GM23248 (cell line): Measurements from ENCODE around the gene SYT1. TPM values are rescaled to one million over a fixed set of nuclear protein-coding genes. Genes with fewer than 3 reads are reported as not detected.

Source experiments
- DNase-seq: peaks from one replicate; pipeline ENCODE4 v3.0.0-alpha.2; 2015
- H2AFZ ChIP-seq: fragments of 200-600 bp; sonication (generic); 2 replicates; pipeline ENCODE4 v1.6.1; 2016; ENCODE audit warnings: antibody characterized with exemption
- H3F3A ChIP-seq: fragments of 200-600 bp; sonication (generic); 2 replicates; pipeline ENCODE4 v1.6.1; 2016; ENCODE audit warnings: mild to moderate bottlenecking, antibody characterized with exemption, mixed run types; ENCODE audit not compliant: insufficient read depth
- H3K27ac ChIP-seq: fragments of 200-600 bp; sonication (generic); 2 replicates; pipeline ENCODE4 v1.5.1; 2016; ENCODE audit warnings: mild to moderate bottlenecking
- H3K27me3 ChIP-seq: fragments of 200-600 bp; sonication (generic); replicated peaks from 2 replicates; pipeline ENCODE4 v1.6.1; 2016; ENCODE audit warnings: mild to moderate bottlenecking; ENCODE audit not compliant: insufficient read depth
- H3K36me3 ChIP-seq: fragments of 200-600 bp; sonication (generic); 2 replicates; pipeline ENCODE4 v1.6.1; 2016; ENCODE audit warnings: low read depth, mild to moderate bottlenecking
- H3K4me1 ChIP-seq: fragments of 200-600 bp; sonication (generic); 2 replicates; pipeline ENCODE4 v1.6.1; 2016; ENCODE audit warnings: mild to moderate bottlenecking; ENCODE audit not compliant: insufficient read depth
- H3K4me2 ChIP-seq: fragments of 200-600 bp; sonication (generic); one replicate; pipeline ENCODE4 v1.6.1; 2016; ENCODE audit warnings: mild to moderate bottlenecking; ENCODE audit not compliant: unreplicated experiment
- H3K4me3 ChIP-seq: fragments of 200-600 bp; sonication (generic); 2 replicates; pipeline ENCODE4 v1.5.1; 2016; ENCODE audit warnings: mild to moderate bottlenecking
- H3K79me2 ChIP-seq: fragments of 200-600 bp; sonication (generic); 2 replicates; pipeline ENCODE4 v1.6.1; 2016; ENCODE audit warnings: mild to moderate bottlenecking; ENCODE audit not compliant: insufficient read depth
- H3K9ac ChIP-seq: fragments of 200-600 bp; sonication (generic); 2 replicates; pipeline ENCODE4 v1.6.1; 2016; ENCODE audit warnings: mild to moderate bottlenecking
- H3K9me2 ChIP-seq: fragments of 200-600 bp; sonication (generic); 2 replicates; pipeline ENCODE4 v1.6.1; 2016; ENCODE audit warnings: mixed run types, mild to moderate bottlenecking, moderate library complexity; ENCODE audit not compliant: insufficient read depth
- H3K9me3 ChIP-seq: fragments of 200-600 bp; sonication (generic); one replicate; pipeline ENCODE4 v1.6.1; 2017; ENCODE audit warnings: low read depth
- H4K20me1 ChIP-seq: fragments of 200-600 bp; sonication (generic); 2 replicates; pipeline ENCODE4 v1.6.0; 2016; ENCODE audit not compliant: insufficient read depth
- EZH2 ChIP-seq: fragments of 200-600 bp; sonication (generic); IDR thresholded peaks from 2 replicates; pipeline ENCODE4 v1.6.1; 2018; ENCODE audit warnings: antibody characterized with exemption, mild to moderate bottlenecking; ENCODE audit not compliant: insufficient read depth, poor library complexity, severe bottlenecking
- EZH2phosphoT487 ChIP-seq: fragments of 200-600 bp; sonication (generic); IDR thresholded peaks from 2 replicates; pipeline ENCODE4 v1.6.1; 2018; ENCODE audit warnings: antibody characterized with exemption, moderate library complexity, mild to moderate bottlenecking, low read depth; ENCODE audit not compliant: insufficient read depth
- WGBS, 2 experiments: methylation state at CpG; one replicate each; pipeline ENCODE4 v1.1.6; 2015 to 2017; ENCODE audit warnings: low lambda C conversion rate in 2 of 2, low coverage in 1 of 2; ENCODE audit errors: missing lambda C conversion rate in 2 of 2; 5-methylcytosine and 5-hydroxymethylcytosine counted together
- in situ Hi-C: fragments of 300-500 bp; cut with MboI; formaldehyde crosslinking; loops from 2 replicates; pipeline ENCODE4 v1.15.0; 2020
- polyA plus RNA-seq: library from polyadenylated mRNA; unstranded; fragments of >200 nt; fragmentation: Nextera tagmentation; extraction: Ambion mirVana; gene quantifications from 2 replicates; pipeline ENCODE4 v1.2.1, GENCODE V29; 2016
- total RNA-seq: library from RNA; depleted of rRNA; stranded (reverse); fragments of >200 nt; shearing (Covaris generic); gene quantifications from 2 replicates; pipeline ENCODE4 v1.2.3, GENCODE V29; 2014

Gene SYT1
- total and polyA plus RNA-seq, 2 experiments from 2014 or later = 1.7 to 2.4 TPM

DNA sequence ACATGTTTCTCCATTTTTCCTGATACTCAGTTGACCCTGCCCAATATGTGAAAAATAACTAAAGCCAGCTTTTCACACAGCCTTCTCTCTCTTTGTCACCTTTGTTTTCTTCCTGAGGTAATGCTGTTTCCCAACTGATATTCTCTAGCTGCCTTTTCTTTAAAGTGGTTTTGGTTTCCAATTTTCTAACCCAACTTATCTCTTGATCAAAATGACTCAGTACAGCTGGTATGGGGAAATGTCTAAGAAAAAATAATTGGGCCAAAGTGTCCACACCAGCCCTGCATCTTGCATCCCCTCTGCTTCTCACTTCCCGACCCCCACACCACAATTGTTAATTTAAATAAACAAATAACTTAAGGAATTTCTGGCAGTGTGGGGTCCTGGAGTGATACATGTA lies 193.8 kb downstream of the SYT1 start:
- H3K4me3 ChIP-seq = no peak overlapping the region
- H3K9me3 ChIP-seq = no peaks in the 10 kb centered on the region
- in situ Hi-C loops = no loop called here
- no peaks in the 10 kb centered on the region for H3K27me3 ChIP-seq
- no peak for TF ChIP-seq EZH2phosphoT487
- TF ChIP-seq EZH2 = no peak
- H3K36me3 ChIP-seq = no peaks in the 10 kb centered on the region
- no peak overlapping the region for H3K27ac ChIP-seq
- H3K4me1 ChIP-seq = peaks cover 29% of the 10 kb centered on the region
- peak overlapping the region; percentile 55 for H3K4me2 ChIP-seq
- H3K79me2 ChIP-seq = no peaks in the 10 kb centered on the region
- H2AFZ ChIP-seq = no peak overlapping the region
- no peaks in the 10 kb centered on the region; the same call in 1 of the 2 replicates for H3K9me2 ChIP-seq
- peak; percentile 50 for DNase-seq
- no peak overlapping the region for H3K9ac ChIP-seq
- no peaks in the 10 kb centered on the region for H4K20me1 ChIP-seq
- 31 to 46% methylated on average over 1 of the region's 1 CpG for WGBS, 2 experiments
- peaks cover 32% of the 10 kb centered on the region for H3F3A ChIP-seq

DNA sequence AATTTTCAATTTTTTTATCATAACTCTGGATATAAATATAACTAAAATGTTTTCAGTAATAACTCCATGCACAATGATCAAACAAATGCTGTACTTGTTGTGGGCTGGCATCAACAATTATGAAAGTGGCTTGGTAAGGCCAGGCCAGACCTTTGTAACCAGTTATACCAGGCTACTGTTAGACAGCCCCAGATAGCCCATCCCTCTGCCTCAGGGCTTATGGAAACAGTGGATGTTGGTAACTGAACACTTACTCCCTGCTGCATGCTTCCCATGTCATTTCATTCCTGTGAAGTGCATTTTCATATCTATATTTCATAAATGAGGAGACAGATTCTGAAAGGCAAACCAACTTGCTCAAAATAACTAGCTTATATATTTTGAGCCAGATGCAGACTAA lies 195.0 kb downstream of the SYT1 start:
- in situ Hi-C loops = no loop called here
- Histone ChIP-seq H3K9me2 (no peaks in the 10 kb centered on the region; the same call in 1 of the 2 replicates), H2AFZ (no peak overlapping the region), H3K9me3 (no peaks in the 10 kb centered on the region), H4K20me1 (no peaks in the 10 kb centered on the region), H3K4me1 (peaks cover 29% of the 10 kb centered on the region), H3K4me2 (no peak overlapping the region), H3K36me3 (no peaks in the 10 kb centered on the region), H3K9ac (no peak overlapping the region), H3K27me3 (no peaks in the 10 kb centered on the region), H3K4me3 (no peak overlapping the region), H3K27ac (no peak overlapping the region), H3F3A (peaks cover 32% of the 10 kb centered on the region), H3K79me2 (no peaks in the 10 kb centered on the region)
- DNase-seq = no peak
- no peak for TF ChIP-seq EZH2phosphoT487
- no peak for TF ChIP-seq EZH2

DNA sequence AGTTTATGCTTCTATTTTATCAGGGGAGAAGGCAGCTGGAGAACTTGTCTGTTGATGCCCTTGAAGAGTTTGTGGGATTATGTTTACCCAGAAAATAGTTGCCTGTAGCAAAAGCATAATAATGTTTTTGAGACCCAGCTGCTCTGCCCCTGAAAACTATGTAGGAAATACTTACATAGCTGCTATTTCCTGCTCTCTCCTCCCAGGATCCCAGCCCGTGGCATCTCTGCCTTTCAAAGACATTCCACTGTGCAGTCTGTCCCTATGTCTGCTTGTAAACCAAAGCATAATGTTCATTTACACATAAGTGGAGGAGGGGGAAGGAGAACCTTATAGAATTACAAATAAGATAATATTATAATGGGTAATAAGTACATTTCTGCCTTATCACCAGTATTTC lies 198.7 kb downstream of the SYT1 start:
- Histone ChIP-seq H3F3A (peaks cover under 1% of the 10 kb centered on the region; the same call in 1 of the 2 replicates), H3K4me3 (no peak overlapping the region), H3K4me2 (no peak overlapping the region), H3K27me3 (no peaks in the 10 kb centered on the region), H3K9ac (no peak overlapping the region), H3K4me1 (peaks cover 3% of the 10 kb centered on the region), H3K79me2 (no peaks in the 10 kb centered on the region), H3K9me2 (no peaks in the 10 kb centered on the region; the same call in 1 of the 2 replicates), H3K9me3 (no peaks in the 10 kb centered on the region), H3K27ac (no peak overlapping the region), H2AFZ (no peak overlapping the region), H3K36me3 (no peaks in the 10 kb centered on the region), H4K20me1 (no peaks in the 10 kb centered on the region)
- in situ Hi-C loops = no loop called here
- WGBS, 2 experiments = 45 to 54% methylated on average over 1 of the region's 1 CpG
- no peak for TF ChIP-seq EZH2
- no peak for TF ChIP-seq EZH2phosphoT487
- no peak for DNase-seq

DNA sequence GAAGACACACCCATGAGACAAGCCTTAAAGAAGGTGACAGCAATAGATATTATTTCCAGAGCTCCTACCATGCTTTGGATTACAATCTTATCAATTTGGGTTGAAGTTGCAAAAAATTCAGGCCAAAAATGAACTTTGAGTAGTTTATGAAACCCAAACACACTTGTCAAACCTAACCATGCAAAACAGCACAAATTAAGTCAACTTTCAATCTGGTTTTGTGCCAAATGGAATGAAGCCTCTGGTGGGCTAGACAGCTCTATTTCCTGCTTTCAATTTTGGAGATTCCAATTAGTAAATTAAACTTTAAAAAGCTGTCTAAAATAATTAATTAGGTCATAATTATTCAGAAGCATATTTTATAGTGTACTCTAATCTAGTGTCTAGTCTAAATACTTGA lies 203.4 kb downstream of the SYT1 start:
- H3K4me2 ChIP-seq = no peak overlapping the region
- H3K4me3 ChIP-seq = no peak overlapping the region
- no peaks in the 10 kb centered on the region for H3K27me3 ChIP-seq
- no peaks in the 10 kb centered on the region for H3K4me1 ChIP-seq
- no peaks in the 10 kb centered on the region for H4K20me1 ChIP-seq
- H2AFZ ChIP-seq = no peak overlapping the region
- no peak overlapping the region for H3K9ac ChIP-seq
- H3K36me3 ChIP-seq = no peaks in the 10 kb centered on the region
- no peak overlapping the region for H3K27ac ChIP-seq
- no peak for DNase-seq
- no peaks in the 10 kb centered on the region for H3K9me3 ChIP-seq
- no peaks in the 10 kb centered on the region for H3K9me2 ChIP-seq
- H3K79me2 ChIP-seq = no peaks in the 10 kb centered on the region
- in situ Hi-C loops = no loop called here
- no peaks in the 10 kb centered on the region for H3F3A ChIP-seq
- TF ChIP-seq EZH2 (no peak), EZH2phosphoT487 (no peak)

DNA sequence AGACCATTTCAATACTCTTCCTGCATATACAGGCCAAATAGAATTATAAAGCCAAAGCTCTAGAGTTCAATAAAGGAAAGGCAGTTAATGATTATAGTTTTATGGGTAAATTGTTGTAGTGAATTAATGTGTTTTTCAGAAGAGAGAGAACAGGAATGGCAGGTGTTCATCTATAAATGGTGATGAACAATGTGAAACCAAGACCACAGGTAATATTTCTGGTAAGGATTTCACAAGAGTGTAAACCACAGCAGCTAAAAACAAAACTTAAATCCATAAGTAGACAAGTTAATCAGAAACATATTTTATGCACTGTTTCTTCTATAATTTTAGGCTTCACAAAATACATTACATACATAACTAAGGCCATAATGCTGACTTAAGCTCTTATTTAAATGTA lies 204.4 kb downstream of the SYT1 start:
- TF ChIP-seq EZH2phosphoT487 = no peak
- no peak for TF ChIP-seq EZH2

More for the DNA sequence above, 204.4 kb downstream of the SYT1 start:
- no peaks in the 10 kb centered on the region for H3K79me2 ChIP-seq
- H4K20me1 ChIP-seq = no peaks in the 10 kb centered on the region
- H3K4me3 ChIP-seq = no peak overlapping the region
- H3F3A ChIP-seq = no peaks in the 10 kb centered on the region
- H3K4me2 ChIP-seq = no peak overlapping the region
- H2AFZ ChIP-seq = no peak overlapping the region
- no peak for DNase-seq
- no peaks in the 10 kb centered on the region for H3K36me3 ChIP-seq
- no peaks in the 10 kb centered on the region for H3K9me2 ChIP-seq
- H3K27me3 ChIP-seq = no peaks in the 10 kb centered on the region
- H3K9me3 ChIP-seq = no peaks in the 10 kb centered on the region
- in situ Hi-C loops = no loop called here
- H3K4me1 ChIP-seq = no peaks in the 10 kb centered on the region
- no peak overlapping the region for H3K27ac ChIP-seq
- no peak overlapping the region for H3K9ac ChIP-seq
